ENCODE data around the gene FGF1.

The FGF1 gene

DNA sequence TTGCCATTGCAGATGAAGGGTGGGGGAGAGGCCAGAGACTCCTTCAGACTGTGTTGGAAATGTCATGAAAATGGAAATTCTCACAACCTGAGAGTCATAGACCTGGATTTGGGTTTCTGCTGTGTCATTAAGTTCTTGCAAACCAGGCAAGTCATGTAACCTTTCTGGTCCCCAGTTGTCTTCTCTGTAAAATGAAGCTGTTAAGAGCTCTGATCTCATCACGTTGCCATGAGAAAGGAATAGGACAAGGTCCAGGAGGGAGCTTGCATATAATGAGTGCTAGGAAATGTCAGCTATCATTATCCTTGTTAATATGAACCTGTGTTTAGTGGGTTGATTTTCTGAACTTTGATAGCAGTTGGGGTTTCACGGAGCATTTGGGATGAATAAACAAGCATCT, 59.1 kb downstream of the FGF1 start:
- no peak overlapping the region for H3K9ac ChIP-seq (ENCODE audit: low read length)
- H3K27ac ChIP-seq (ENCODE audit: low read depth, low read length): no peak overlapping the region
- no peaks in the 10 kb centered on the region for H3K27me3 ChIP-seq (ENCODE audit: control insufficient read depth, insufficient read depth, low read length)
- no peak overlapping the region for H3K4me3 ChIP-seq (ENCODE audit: low read depth, low read length)
- no peaks in the 10 kb centered on the region for H3K36me3 ChIP-seq (ENCODE audit: control insufficient read depth, insufficient read depth, low read length)
- peaks cover 28% of the 10 kb centered on the region for H3K4me1 ChIP-seq (ENCODE audit: control insufficient read depth, insufficient read depth, low read length)
- no peaks in the 10 kb centered on the region for H3K9me3 ChIP-seq (ENCODE audit: control insufficient read depth, insufficient read depth, low read depth, low read length)

DNA sequence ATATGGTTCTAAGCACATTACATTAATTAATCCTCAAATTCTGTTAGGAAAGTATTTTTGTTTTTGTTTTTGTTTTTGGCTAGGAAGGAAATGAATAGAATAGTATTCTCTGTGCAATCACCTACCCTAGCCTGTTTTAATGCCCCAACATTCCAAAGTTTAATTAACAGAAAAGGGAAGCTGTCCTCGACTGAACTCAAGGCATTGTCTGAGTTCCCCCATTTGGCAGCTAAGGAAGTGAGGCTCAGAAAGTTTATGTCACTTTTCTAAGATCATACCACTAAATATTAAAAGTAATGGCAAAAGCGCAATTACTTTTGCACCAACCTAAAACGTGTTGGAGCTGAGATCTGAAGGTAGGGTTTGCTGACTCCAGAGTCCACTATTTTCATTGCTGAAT, 59.8 kb downstream of the FGF1 start:
- Histone ChIP-seq H3K9me3 (ENCODE audit: control insufficient read depth, insufficient read depth, low read depth, low read length) (no peaks in the 10 kb centered on the region), H3K9ac (ENCODE audit: low read length) (no peak overlapping the region), H3K27ac (ENCODE audit: low read depth, low read length) (no peak overlapping the region), H3K4me1 (ENCODE audit: control insufficient read depth, insufficient read depth, low read length) (peaks cover 28% of the 10 kb centered on the region), H3K4me3 (ENCODE audit: low read depth, low read length) (no peak overlapping the region), H3K36me3 (ENCODE audit: control insufficient read depth, insufficient read depth, low read length) (no peaks in the 10 kb centered on the region), H3K27me3 (ENCODE audit: control insufficient read depth, insufficient read depth, low read length) (no peaks in the 10 kb centered on the region)

DNA sequence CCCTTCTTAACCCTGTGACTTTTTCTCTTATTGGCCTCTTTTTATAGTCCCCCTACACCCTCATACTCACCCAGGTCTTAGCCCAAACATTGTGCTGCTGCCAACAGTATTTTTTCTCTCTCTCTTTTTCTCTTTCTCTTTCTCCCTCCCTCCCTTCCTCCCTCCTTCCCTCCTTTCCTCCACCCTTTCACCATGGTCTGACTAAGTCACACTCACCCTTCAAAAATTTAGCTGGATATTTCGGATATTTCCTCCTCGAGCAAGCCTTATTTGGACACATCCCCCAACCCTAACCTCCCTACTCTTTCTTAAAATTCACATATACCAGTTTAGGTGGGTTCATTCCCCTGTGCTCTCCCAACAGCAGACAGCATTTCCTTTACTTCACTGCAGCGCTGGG, 64.7 kb downstream of the FGF1 start:
- Histone ChIP-seq H3K27ac (ENCODE audit: low read depth, low read length) (no peak overlapping the region), H3K4me3 (ENCODE audit: low read depth, low read length) (no peak overlapping the region), H3K4me1 (ENCODE audit: control insufficient read depth, insufficient read depth, low read length) (peaks cover 21% of the 10 kb centered on the region)

DNA sequence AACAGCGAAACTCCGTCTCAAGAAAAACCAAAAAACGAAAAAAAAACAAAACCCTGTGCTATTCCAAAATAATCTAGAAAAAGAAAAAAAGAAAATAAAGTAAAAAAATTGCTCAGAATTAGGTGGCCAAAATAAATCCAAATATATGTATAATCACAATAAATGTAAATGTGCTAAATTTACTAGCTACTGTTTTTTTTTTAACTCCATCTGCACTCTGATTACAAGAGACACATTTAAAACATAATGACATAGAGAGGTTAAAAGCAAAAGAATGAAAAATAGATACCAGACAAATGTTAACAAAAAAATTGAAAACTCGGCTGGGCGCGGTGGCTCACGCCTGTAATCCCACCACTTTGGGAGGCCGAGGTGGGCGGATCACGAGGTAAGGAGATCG, 66.1 kb downstream of the FGF1 start:
- Histone ChIP-seq H3K9ac (ENCODE audit: low read length) (no peak overlapping the region), H3K4me1 (ENCODE audit: control insufficient read depth, insufficient read depth, low read length) (peaks cover 7% of the 10 kb centered on the region), H3K4me3 (ENCODE audit: low read depth, low read length) (no peak overlapping the region), H3K9me3 (ENCODE audit: control insufficient read depth, insufficient read depth, low read depth, low read length) (peaks cover 3% of the 10 kb centered on the region; the same call in 1 of the 2 replicates), H3K36me3 (ENCODE audit: control insufficient read depth, insufficient read depth, low read length) (no peaks in the 10 kb centered on the region), H3K27me3 (ENCODE audit: control insufficient read depth, insufficient read depth, low read length) (no peaks in the 10 kb centered on the region), H3K27ac (ENCODE audit: low read depth, low read length) (no peak overlapping the region)

More for the DNA sequence above, 64.7 kb downstream of the FGF1 start:
- H3K27me3 ChIP-seq (ENCODE audit: control insufficient read depth, insufficient read depth, low read length): no peaks in the 10 kb centered on the region
- no peak overlapping the region for H3K9ac ChIP-seq (ENCODE audit: low read length)
- no peaks in the 10 kb centered on the region for H3K36me3 ChIP-seq (ENCODE audit: control insufficient read depth, insufficient read depth, low read length)
- H3K9me3 ChIP-seq (ENCODE audit: control insufficient read depth, insufficient read depth, low read depth, low read length): peaks cover 3% of the 10 kb centered on the region; the same call in 1 of the 2 replicates

DNA sequence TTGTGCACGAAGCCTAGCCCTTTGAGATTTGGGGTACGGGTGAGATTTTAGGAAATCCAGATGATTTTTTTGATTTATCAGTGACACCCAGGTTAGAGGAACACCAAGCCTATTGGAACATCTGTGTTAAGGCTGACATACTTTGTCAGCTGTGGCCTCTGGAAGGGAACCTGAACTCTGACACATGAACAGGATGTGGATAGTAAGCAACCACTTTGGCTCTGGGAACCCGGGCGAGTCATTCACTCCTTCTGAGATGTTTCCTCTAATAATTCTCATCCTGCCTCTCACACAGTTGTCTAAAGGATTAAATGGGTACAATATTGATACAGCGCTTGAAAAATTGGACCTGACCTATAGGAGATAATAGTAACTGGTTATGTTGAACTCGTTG, 67.8 kb downstream of the FGF1 start:
- Histone ChIP-seq H3K36me3 (ENCODE audit: control insufficient read depth, insufficient read depth, low read length) (no peaks in the 10 kb centered on the region), H3K4me3 (ENCODE audit: low read depth, low read length) (no peak overlapping the region), H3K4me1 (ENCODE audit: control insufficient read depth, insufficient read depth, low read length) (no peaks in the 10 kb centered on the region), H3K9ac (ENCODE audit: low read length) (no peak overlapping the region), H3K9me3 (ENCODE audit: control insufficient read depth, insufficient read depth, low read depth, low read length) (peaks cover 3% of the 10 kb centered on the region; the same call in 1 of the 2 replicates), H3K27ac (ENCODE audit: low read depth, low read length) (no peak overlapping the region), H3K27me3 (ENCODE audit: control insufficient read depth, insufficient read depth, low read length) (no peaks in the 10 kb centered on the region)

DNA sequence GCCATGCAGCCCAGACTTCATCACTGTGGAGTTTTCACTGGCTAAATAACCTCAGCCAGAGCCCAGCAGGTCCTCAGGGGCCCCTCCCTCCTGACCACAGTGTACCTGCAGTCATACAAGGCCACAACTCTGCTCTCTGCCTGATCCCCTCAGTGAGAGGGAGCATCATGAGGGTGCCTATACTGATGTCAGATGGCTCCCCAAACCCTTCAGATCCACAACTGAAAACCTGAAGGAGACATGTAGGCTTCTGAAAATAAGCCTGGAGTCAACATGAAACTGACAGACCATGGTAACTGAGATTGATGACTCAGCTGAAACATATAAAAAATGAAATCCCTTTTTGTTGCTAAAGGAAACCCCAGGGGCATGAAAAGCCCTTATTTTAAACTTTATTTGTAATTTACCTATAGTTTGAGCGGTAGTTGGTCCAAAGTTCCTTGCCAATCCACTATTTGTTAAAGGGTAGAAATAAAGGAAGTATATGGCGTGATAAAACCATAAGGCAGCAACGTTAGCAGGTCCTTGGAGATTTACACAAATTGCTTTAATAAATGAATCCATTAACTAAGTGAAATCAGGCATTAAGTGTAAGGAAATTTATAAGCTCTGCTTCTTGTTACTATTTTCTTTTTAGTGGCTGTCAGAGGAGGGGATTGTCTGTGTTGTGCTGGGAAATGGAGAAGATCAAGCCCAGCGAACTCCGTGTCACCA, 68.3 kb downstream of the FGF1 start:
- Histone ChIP-seq H3K9ac (ENCODE audit: low read length) (no peak overlapping the region), H3K4me1 (ENCODE audit: control insufficient read depth, insufficient read depth, low read length) (no peaks in the 10 kb centered on the region), H3K4me3 (ENCODE audit: low read depth, low read length) (no peak overlapping the region), H3K27ac (ENCODE audit: low read depth, low read length) (no peak overlapping the region), H3K27me3 (ENCODE audit: control insufficient read depth, insufficient read depth, low read length) (no peaks in the 10 kb centered on the region), H3K9me3 (ENCODE audit: control insufficient read depth, insufficient read depth, low read depth, low read length) (peaks cover 3% of the 10 kb centered on the region; the same call in 1 of the 2 replicates), H3K36me3 (ENCODE audit: control insufficient read depth, insufficient read depth, low read length) (no peaks in the 10 kb centered on the region)

DNA sequence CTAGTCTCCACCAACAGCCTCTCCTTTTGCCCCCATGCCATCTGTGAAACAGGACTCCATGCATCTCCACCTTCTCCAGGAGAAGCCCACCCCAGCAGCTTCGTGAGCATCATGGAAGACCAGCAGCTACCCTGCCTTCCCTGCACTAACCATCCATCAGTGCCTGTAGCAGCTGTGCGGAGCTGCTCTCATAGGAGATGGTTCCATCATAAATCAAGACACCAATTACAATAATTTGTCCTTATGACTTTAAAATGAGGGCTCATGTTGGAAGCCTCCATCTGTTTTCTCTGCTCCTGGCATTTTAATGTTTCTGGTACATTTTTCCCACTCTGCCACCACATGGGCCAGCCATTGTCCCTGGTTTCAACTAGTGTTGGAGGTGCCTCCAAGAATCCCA, 69.9 kb downstream of the FGF1 start:
- Histone ChIP-seq H3K27me3 (ENCODE audit: control insufficient read depth, insufficient read depth, low read length) (no peaks in the 10 kb centered on the region), H3K4me1 (ENCODE audit: control insufficient read depth, insufficient read depth, low read length) (no peaks in the 10 kb centered on the region), H3K36me3 (ENCODE audit: control insufficient read depth, insufficient read depth, low read length) (no peaks in the 10 kb centered on the region), H3K27ac (ENCODE audit: low read depth, low read length) (no peak overlapping the region), H3K9ac (ENCODE audit: low read length) (no peak overlapping the region), H3K4me3 (ENCODE audit: low read depth, low read length) (no peak overlapping the region), H3K9me3 (ENCODE audit: control insufficient read depth, insufficient read depth, low read depth, low read length) (peaks cover 3% of the 10 kb centered on the region; the same call in 1 of the 2 replicates)

DNA sequence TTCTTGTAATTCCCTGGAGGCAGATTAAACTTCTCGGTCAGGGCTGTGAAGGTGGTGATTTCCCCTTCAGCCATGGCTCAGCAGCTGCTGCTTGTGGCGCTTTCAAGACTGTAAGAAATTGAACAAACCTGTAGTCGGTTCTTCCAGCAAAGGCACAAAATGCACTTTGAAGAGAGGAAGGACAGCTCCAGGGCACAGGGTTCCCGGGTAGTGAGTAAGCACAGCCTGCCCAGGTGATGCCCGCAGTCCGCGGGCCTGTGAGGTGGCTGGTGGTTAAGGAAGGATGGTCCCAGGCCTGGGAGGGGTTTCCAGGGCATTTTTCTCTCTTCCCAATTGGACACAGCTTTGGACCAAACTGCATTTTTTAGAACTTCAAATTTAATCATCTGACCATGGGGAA, 71.8 kb downstream of the FGF1 start:
- no peaks in the 10 kb centered on the region for H3K9me3 ChIP-seq (ENCODE audit: control insufficient read depth, insufficient read depth, low read depth, low read length)
- no peak overlapping the region for H3K9ac ChIP-seq (ENCODE audit: low read length)
- H3K36me3 ChIP-seq (ENCODE audit: control insufficient read depth, insufficient read depth, low read length): no peaks in the 10 kb centered on the region
- no peaks in the 10 kb centered on the region for H3K27me3 ChIP-seq (ENCODE audit: control insufficient read depth, insufficient read depth, low read length)
- no peak overlapping the region for H3K27ac ChIP-seq (ENCODE audit: low read depth, low read length)
- H3K4me1 ChIP-seq (ENCODE audit: control insufficient read depth, insufficient read depth, low read length): no peaks in the 10 kb centered on the region
- no peak overlapping the region for H3K4me3 ChIP-seq (ENCODE audit: low read depth, low read length)

DNA sequence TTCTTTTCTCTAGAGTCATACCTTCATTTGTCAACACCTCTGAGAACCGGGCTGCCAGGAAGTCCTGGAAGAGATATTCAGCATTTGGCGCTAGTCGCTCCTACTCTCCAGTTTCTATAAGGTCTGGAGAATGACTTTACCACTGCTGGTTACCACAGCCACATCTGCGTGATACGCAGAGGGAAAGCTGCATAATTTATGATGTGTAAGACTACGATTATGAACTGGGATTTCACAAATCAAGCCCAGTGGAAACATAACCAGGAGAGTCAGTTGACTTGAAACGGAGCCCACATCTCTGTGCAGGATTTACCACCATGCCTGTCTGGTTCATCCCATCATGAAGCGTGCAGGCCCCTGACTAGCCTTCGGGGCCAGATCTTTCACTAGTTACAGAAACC, 72.6 kb downstream of the FGF1 start:
- Histone ChIP-seq H3K36me3 (ENCODE audit: control insufficient read depth, insufficient read depth, low read length) (no peaks in the 10 kb centered on the region), H3K9ac (ENCODE audit: low read length) (no peak overlapping the region), H3K4me1 (ENCODE audit: control insufficient read depth, insufficient read depth, low read length) (no peaks in the 10 kb centered on the region), H3K27ac (ENCODE audit: low read depth, low read length) (no peak overlapping the region), H3K9me3 (ENCODE audit: control insufficient read depth, insufficient read depth, low read depth, low read length) (no peaks in the 10 kb centered on the region), H3K27me3 (ENCODE audit: control insufficient read depth, insufficient read depth, low read length) (no peaks in the 10 kb centered on the region), H3K4me3 (ENCODE audit: low read depth, low read length) (no peak overlapping the region)

DNA sequence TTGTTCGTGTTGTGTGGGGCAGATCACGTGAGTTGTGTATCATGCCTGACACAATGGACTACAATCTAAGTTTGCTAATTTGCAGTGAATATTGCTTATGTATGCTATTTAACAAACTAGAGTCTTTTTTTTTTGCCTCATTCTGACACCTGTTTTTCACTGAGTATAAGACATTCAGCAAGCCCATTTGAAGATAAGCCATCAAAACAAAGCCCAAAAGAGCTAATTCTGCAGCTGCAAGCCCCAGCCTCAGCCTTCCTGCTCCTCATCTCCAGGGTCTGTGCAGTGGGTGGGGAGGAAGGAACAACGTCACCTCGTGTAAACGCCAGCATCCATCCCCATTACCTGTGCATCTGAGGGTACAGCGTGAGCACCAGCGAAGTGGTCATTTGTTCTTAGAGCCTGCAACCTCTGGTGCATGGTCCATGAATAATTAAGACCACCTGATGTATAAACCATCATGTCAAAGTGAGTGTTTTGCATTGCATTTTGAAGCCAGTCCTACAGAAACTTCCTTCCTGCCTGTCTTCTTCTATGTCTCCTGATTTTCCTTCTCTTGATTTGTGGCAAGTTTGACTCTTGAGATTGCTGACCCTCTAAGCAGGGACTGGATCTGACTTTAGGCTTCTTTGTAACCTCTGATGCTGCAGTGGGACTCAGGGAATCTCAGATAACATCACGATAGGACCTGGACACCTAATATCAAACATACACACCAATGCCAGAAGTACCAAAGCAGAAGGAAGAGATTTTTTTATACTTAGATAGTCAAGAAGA, 73.2 kb downstream of the FGF1 start:
- Histone ChIP-seq H3K4me1 (ENCODE audit: control insufficient read depth, insufficient read depth, low read length) (no peaks in the 10 kb centered on the region; the same call in 1 of the 2 replicates), H3K4me3 (ENCODE audit: low read depth, low read length) (no peak overlapping the region), H3K27me3 (ENCODE audit: control insufficient read depth, insufficient read depth, low read length) (no peaks in the 10 kb centered on the region), H3K9ac (ENCODE audit: low read length) (no peak overlapping the region), H3K9me3 (ENCODE audit: control insufficient read depth, insufficient read depth, low read depth, low read length) (no peaks in the 10 kb centered on the region), H3K27ac (ENCODE audit: low read depth, low read length) (no peak overlapping the region), H3K36me3 (ENCODE audit: control insufficient read depth, insufficient read depth, low read length) (no peaks in the 10 kb centered on the region)

DNA sequence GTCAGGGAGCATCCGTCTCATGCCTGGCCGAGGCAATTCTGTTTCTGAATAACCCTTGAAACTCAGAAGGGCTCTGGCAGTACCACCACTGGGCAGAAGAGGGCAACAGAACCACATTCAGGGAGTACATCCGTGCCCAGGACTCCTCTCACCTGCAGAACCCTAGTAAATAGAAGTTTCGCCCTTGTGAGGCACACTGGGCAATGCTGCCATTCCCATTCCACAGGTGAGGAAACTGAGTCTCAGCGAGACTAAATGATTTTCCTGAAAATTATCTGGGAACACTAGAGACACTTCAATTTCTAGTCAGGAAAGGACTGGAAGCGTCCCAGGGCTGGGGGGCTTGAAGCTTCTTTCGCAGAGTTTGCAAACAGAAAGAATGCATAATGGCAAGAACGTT, 74.7 kb downstream of the FGF1 start:
- Histone ChIP-seq H3K4me1 (ENCODE audit: control insufficient read depth, insufficient read depth, low read length) (no peaks in the 10 kb centered on the region; the same call in 1 of the 2 replicates), H3K9me3 (ENCODE audit: control insufficient read depth, insufficient read depth, low read depth, low read length) (no peaks in the 10 kb centered on the region), H3K9ac (ENCODE audit: low read length) (no peak overlapping the region), H3K4me3 (ENCODE audit: low read depth, low read length) (no peak overlapping the region), H3K27ac (ENCODE audit: low read depth, low read length) (no peak overlapping the region), H3K27me3 (ENCODE audit: control insufficient read depth, insufficient read depth, low read length) (no peaks in the 10 kb centered on the region), H3K36me3 (ENCODE audit: control insufficient read depth, insufficient read depth, low read length) (no peaks in the 10 kb centered on the region)
